GM19397 (cell line): ENCODE data around the gene LONP1.
"Not testable (repeated sequence)": the region's sequence is repeated elsewhere in the genome, so short reads cannot be mapped to it uniquely, and the experiment has no call there.

Experiments used
- ATAC-seq: cut with Tn5 transposase; IDR thresholded peaks from one replicate; pipeline ENCODE4 v1.9.1; 2021; ENCODE audit warnings: mild to moderate bottlenecking, moderate library complexity; ENCODE audit not compliant: unreplicated experiment

The LONP1 gene, protein sequence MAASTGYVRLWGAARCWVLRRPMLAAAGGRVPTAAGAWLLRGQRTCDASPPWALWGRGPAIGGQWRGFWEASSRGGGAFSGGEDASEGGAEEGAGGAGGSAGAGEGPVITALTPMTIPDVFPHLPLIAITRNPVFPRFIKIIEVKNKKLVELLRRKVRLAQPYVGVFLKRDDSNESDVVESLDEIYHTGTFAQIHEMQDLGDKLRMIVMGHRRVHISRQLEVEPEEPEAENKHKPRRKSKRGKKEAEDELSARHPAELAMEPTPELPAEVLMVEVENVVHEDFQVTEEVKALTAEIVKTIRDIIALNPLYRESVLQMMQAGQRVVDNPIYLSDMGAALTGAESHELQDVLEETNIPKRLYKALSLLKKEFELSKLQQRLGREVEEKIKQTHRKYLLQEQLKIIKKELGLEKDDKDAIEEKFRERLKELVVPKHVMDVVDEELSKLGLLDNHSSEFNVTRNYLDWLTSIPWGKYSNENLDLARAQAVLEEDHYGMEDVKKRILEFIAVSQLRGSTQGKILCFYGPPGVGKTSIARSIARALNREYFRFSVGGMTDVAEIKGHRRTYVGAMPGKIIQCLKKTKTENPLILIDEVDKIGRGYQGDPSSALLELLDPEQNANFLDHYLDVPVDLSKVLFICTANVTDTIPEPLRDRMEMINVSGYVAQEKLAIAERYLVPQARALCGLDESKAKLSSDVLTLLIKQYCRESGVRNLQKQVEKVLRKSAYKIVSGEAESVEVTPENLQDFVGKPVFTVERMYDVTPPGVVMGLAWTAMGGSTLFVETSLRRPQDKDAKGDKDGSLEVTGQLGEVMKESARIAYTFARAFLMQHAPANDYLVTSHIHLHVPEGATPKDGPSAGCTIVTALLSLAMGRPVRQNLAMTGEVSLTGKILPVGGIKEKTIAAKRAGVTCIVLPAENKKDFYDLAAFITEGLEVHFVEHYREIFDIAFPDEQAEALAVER

DNA sequence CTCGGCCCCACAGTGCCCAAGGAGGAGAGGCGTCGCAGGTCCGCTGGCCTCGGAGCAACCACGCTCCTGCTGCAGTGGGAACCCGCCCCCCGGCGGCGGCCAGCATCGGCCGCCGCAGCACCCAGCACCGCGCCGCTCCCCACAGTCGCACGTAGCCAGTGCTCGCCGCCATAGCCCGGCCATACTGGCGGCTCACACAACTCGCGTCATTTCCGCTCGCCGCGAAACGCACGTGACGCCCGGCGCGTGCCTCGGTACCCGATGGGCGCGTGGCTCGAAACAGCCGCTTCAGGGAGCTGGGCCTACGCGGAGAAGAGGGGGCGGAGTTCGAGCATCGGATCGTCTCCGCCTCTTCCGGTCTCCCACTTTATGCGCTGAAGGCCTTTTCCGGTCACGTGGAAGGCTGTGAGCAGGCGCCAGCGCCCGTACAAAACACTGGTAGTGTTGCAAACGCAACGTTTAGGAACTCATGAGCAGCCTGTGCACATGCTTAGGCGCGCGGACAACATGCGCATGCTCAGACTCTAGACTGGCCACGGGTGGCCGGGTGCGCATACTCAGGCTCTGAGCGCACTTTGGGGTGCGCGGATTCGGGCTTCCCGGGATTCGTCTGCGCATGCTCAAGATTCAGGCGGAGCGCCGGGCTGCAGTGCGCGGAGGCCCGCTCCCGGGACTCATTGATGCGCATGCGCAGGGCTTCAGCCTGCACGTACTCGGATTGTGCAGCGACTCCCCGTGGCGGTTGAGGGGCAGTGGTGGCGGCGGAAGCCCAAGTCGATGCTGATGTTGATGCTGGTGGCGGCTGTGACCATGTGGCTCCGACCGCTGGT is at the start of gene LONP1, which contains the start of gene CATSPERD:
TSS of gene LONP1 (minus strand) at position 186 of the 830 bp plus-strand sequence. CDS start at position 172, 14 bp downstream.
TSS of gene CATSPERD (plus strand) at position 677 of the 830 bp plus-strand sequence. CDS start at position 778, 101 bp downstream.
- peak; percentile 84 for ATAC-seq

DNA sequence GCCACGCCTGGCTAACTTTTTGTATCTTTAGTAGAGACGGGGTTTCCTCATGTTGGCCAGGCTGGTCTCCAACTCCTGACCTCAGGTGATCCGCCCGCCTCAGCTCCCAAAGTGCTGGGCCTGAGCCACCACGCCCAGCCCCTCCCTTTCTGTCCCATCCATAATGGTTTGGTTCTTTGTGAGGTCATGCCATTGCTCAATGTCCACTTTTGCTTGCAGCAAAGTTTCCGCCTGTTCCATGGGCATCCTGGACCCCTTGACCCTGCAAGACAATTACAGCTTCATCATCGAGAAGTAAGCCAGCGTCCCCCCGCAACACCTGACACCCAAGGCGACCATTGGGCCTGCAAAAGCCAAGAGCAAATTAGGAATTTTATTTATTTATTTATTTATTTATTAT is 48.0 kb upstream of the LONP1 start:
- no peak for ATAC-seq

DNA sequence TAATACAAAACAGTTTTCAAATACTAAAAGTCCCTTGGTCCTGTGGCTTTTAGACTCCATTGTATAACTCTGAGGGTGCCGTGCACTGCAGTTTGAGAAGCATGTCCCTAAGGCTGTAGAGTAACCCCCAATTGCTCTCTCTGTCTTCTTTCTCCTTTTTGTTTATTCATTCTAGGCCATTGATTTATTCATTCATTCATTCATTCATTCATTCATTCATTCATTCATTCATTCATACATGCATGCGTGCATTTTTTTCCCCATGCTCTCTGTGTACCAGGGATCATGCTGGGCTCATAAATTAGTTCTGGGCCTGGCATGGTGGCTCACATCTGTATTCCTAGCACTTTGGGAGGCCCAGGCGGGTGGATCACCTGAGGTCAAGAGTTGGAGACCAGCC is 45.3 kb upstream of the LONP1 start:
- no peak for ATAC-seq

DNA sequence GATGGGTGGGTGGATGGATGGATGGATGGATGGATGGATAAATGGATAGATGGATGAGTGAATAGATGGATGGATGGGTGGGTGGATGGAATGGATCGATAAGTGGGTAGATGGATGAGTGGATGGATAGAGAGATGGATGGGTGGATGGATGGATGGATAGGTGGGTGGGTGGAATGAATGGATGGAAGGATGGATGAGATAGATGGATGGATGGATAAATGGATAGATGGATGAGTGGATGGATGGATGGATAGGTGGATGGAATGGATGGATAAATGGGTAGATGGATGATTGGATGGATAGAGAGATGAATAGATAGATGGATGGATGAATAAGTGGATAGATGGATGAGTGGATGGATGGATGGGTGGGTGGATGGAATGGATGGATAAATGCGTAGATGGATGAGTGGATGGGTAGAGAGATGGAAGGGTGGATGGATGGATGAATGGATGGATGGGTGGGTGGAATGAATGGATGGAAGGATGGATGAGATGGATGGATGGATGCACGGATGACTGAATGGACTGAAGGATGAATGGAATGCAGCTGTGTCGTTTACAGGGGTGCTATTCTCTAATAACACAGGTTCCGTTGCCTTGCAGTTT is 42.8 kb upstream of the LONP1 start:
- ATAC-seq = no peak

DNA sequence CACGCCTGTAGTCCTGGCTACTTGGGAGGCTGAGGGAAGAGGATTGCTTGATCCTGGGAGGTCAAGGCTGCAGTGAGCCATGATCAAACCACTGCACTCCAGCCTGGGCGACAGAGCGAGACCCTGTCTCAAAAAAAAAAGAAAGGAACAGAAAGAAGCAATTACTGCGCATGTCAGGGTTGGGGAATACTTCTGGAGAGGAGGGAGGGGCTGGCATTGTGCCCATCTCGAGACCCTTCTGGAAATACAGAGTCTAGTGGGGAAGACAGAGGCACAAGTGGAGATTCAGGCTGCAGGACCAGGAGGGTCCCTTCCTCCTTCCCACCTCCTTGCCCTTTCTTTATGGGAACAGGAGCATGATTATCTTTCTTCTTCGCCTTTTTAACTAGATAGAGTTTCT is 33.8 kb upstream of the LONP1 start:
- no peak for ATAC-seq

DNA sequence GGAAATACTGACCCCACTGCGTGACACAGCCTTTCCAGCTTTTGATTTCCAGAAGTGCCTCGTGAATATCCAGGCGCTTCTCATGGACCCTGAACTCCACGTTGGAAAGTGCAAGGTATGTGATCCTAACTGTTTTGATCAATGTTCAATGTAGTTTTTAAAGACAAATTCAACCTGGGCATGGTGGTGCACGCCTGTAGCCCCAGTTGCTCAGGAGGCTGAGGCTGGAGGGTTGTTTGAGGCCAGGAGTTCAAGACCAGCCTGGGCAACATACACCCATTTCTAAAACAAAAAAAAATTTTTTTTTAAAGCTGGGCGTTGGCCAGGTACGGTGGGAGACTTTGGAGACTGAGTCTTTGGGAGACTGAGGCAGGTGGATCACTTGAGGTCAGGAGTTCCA is 31.8 kb upstream of the LONP1 start:
- no peak for ATAC-seq

DNA sequence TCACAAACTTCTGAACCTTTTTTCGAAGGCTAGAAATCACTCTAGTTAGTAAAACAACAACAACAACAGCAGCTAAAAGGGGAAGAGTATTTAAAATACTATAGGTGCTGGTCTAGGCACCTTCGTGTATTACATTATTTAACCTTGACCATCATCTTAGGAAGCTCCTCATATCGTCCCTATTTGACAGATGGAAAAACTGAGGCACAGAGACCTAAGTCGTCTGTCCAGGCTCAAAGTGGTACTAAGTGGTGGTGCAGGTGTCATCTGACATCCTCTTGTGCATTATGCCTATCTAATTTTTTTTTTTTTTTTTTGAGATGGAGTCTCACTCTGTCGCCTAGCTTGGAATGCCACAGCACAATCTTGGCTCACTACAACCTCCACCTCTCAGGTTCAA is 29.6 kb upstream of the LONP1 start:
- ATAC-seq = no peak

DNA sequence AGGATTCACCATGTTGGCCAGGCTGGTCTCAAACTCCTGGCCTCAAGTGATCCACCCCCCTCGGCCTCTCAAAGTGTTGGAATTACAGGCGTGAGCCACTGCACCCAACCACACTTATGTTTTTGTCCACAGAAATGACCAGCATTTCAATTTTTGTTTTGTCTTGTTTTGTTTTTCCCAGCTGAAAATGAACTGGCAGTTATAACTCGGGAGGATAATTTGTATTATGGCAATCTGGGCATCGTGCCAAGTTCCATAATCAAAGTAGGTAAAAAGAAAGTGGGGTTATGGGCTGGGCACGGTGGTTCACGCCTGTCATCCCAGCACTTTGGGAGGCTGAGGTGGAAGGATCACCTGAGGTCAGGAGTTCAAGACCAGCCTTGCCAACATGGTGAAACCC is 29.0 kb upstream of the LONP1 start:
- ATAC-seq = not testable (repeated sequence)

DNA sequence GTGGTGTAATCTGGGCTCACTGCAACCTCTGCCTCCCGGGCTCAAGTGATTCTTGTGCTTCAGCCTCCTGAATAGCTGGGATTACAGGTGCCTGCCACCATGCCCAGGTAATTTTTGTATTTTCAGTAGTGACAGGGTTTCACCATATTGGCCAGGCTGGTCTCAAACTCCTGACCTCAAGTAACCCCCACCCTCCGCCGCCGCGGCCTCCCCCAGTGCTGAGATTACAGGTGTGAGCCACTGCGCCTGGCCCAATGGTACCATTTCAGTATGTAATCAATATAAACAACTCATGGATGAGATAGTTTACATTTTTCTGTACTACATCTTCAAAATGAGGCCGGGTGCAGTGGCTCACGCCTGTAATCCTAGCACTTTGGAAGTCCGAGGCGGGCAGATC is 25.1 kb upstream of the LONP1 start:
- ATAC-seq = not testable (repeated sequence)

DNA sequence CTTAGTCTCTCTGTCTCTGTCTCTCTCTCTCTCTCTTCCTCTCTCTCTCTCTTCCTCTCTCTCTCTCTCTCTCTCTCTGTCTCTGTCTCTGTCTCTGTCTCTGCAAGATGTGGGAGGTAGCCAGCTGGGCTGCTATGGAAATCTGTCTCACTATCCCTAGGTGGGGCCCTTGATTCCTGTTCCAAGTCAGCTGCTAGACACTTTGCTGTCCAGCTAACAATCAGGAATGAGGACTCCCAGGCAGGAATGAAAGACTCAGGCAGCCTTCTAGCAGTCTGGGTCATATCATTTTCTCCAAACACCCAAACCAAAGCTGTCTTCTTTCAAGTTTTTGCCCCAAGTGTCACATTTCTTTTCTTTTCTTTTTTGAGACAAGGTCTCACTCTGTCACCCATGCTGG is 23.7 kb upstream of the LONP1 start:
- no peak for ATAC-seq

DNA sequence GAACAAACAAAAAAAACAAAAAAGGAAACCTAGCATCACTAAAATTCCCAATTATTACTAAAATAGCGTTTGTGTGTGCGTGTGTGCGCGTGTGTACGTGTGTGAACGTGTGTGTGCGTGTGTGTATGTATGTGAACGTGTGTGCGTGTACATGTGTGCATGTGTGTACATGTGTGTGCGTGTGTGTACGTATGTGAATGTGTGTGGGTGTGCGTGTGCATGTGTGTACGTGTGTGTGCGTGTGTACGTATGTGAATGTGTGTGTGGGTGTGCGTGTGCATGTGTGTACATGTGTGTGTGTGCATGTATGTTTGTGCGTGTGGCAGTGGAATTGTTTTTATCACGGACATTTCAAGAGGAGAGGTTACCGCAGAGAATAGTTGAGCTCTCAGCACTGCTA is 22.1 kb upstream of the LONP1 start:
- ATAC-seq = no peak

DNA sequence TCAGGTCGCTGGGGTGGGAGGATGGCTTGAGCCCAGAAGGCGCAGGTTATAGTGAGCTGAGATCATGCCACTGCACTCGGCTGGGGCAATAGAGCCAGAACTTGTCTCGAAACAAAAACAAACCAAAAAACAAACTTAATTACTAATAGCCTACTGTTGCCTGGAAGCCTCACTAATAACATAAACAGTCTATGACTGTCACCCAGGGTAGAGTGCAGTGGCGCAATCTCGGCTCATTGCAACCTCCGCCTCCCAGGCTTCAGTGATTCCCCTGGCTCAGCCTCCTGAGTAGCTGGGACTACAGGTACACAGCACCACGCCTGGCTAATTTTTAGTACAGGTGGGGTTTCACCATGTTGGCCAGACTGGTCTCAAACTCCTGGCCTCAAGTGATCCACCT is 18.5 kb upstream of the LONP1 start:
- ATAC-seq = no peak

DNA sequence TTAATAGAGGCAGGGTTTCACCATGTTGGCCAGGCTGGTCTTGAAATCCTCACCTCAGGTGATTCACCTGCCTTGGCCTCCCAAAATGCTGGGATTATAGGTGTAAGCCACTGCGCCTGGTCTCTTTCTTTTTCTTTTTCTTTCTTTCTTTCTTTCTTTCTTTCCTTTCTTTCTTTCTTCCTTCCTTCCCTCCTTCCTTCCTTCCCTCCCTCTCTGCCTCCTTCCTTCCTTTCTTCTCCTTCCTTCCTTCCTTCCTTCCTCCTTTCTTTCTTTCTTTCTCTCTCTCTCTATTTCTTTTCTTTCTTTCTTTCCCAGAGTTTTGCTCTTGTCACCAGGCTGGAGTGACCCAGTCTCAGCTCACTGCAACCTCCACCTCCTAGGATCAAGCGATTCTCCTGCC is 13.2 kb upstream of the LONP1 start:
- not testable (repeated sequence) for ATAC-seq

DNA sequence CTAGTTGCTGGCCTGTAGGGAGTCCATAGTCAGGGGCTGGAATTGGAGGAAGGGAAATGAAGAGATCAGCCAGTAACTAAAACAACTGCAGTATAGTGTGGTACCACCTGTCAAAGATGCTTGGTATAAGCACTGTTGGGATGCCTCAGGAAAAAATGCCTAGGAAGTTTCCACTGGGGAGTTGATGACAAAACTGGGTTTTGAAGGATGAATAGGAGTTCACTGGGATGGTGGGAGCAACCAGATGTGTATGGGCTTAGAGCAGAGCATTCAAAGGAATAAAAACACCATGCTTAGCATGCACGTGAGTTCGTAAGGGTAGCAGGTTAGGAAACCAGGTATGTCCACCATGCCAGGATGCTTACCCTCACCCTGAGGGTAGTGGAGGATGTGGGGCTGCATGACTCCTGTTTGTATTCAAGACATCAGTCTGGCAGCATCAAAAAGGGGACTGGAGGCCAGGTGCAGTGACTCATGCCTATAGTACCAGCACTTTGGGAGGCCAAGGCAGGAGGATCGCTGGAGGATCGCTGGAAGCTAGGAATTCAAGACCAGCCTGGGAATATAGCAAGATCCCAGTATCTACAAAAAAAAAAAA is 7.6 kb upstream of the LONP1 start:
- no peak for ATAC-seq

DNA sequence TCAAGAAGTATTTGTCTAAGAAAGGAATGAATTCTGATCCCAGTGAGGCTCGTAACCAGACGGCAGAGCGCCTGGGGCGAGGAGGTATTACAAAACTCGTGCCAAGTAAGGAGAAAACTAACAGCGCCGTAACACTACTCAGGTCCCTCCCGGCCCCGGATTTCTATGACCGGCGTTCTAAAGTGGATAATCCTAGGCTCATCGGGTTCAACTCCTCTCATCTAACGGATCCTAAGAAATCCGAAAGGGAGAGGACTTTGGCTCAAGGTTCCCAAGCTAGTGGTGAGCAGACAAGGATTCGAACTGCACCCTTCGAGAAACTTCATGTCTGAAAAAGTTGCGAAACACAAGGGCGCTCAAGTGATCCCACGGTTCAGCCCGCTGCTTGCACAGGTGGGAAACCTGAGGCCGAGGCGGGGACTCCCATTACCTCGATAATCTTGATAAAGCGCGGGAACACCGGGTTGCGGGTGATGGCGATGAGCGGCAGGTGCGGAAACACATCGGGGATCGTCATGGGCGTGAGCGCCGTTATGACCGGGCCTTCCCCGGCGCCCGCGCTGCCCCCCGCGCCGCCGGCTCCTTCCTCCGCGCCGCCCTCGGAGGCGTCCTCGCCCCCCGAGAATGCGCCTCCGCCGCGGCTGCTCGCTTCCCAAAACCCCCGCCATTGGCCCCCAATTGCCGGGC is 529 bp downstream of the LONP1 start:
- peak; percentile 2 for ATAC-seq

DNA sequence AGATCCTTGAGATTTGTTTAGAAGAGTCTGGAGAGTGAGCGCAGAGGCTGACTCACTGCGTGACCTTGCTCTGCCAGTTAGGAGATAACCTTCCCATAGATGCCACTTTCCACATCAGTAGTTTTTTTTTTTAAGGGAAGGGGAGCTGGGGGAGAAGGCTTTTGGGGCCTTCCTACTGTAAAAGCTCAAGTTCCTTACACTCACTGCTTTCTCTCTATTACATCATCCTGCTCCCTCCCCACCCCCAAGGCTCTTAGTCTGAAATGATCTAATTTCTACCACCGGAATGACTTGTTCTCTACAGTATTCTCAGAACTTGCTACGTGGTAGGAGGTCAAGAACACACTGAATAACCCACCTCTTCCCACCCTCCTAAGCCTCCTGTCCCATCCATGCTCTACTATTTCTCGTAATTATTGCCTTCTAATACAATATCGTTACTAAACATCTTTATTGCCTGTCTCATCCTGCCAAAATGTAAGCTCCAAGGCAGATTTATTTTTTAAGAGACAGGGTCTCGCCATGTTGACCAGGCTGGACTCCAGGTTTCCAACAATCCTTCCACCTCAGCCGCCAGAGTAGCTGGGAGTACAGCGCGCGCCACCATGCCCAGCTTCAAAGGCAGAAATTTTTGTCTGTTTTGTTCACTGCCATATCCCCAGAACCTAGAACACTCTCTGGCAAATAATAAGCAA is 1.2 kb downstream of the LONP1 start:
- no peak for ATAC-seq

DNA sequence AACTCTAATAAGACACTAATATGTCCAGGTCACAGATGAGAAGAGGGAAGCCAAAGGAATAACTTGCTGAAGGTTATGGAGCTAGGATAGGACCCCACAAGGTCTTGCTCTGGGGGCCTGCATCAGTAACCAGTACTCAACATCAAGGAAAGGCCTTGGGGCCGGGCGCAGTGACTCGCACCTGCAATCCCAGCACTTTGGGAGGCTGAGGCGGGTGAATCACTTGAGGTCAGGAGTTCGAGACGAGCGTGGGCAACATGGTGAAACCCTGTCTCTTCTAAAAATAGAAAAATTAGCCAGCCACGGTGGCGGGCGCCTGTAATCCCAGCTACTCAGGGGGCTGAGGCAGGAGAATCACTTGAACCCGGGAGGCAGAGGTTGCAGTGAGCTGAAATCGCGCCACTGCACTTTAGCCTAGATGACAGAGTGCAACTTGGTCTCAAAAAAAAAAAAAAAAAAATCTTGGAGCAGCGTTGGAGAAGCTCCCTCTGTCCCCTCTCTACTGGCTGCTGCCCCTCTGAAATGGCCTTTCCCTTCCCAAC is 1.8 kb downstream of the LONP1 start:
- no peak for ATAC-seq

DNA sequence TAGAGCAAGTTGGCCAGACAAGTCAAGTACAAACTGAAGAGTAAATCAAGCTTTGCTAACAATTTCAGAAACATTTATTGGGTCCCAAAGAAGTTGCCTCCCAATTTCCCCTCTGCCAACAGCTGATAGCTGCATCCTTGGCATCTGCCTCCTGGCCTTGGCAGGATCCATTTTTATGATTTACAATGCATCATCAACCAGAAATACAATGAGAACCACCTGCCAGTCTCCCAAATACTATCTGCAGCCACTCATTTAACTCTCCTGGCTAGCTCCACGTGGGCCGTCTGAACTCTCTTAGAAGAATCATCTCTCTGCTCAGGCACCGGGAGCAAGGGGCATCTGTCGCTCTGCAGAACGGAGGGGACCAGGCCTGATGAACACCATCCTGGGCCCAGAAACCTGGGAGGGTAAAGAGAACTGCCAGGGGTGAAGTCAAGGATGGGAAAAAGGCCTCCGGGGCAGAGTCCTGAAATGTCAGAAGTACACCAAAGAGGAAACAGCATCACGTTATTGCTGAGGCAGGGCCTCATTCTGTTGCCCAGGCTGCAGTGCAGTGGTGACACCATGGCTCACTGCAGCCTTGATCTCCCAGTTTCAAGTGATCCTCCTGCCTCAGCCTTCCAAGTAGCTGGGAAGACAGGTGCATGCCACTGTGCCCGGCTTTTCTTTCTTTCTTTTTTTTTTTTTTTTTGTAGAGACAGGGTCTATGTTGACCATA is 2.6 kb downstream of the LONP1 start:
- ATAC-seq = no peak
